HG03095 (cell line): ENCODE measurements around the gene RPS5.
A peak's percentile ranks its signal among the peaks of the same experiment; 100 is the strongest.

Experiments
- ATAC-seq: cut with Tn5 transposase; IDR thresholded peaks from one replicate; pipeline ENCODE4 v1.9.1; 2021; ENCODE audit warnings: moderate library complexity; ENCODE audit not compliant: unreplicated experiment

The RPS5 gene

GRCh38 chr19:58386576-58387337 is at the start of gene RPS5:
TSS of gene RPS5 (plus strand) at chr19:58387269. CDS start at chr19:58388138, 869 bp downstream.
- peak; percentile 75 for ATAC-seq

DNA sequence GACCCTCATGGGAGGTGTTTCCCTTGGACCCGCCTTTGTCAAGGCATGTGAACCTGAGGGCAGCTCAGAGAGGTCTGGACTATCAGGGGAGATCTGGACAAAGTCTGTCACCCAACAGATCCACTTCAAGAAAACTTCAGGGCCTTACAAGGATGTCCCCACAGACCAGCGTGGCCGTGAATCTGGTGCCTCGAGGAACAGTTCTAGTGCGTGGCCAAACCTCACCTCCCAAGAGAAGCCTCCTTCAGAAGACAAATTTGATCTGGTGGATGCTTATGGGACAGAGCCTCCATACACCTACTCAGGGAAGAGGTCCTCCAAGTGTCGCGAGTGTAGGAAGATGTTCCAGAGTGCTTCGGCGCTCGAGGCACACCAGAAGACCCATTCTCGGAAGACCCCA is 48.7 kb upstream of the RPS5 start:
- ATAC-seq = no peak

DNA sequence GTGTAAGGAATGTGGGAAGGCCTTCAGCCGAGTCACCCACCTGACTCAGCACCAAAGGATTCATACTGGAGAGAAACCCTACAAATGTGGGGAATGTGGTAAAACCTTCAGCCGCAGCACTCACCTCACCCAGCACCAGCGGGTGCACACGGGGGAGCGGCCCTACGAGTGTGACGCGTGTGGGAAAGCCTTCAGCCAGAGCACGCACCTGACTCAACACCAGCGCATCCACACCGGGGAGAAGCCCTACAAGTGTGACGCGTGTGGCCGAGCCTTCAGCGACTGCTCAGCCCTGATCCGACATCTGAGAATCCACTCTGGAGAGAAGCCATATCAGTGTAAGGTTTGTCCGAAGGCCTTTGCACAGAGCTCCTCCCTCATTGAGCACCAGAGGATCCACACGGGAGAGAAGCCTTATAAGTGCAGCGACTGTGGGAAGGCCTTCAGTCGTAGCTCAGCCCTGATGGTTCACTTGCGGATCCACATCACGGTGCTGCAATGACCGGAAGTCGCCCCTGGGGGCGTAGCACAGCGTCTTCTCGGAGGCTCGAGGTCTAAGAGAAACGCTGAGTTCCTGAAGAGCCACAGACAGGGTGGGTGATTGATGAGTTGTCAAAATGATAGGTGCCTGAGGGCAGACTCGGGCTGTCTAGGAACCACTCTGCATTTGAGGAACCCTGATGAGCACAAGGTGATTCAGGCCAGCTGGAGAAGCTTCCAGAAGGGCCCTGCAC is 48.1 kb upstream of the RPS5 start:
- no peak for ATAC-seq

DNA sequence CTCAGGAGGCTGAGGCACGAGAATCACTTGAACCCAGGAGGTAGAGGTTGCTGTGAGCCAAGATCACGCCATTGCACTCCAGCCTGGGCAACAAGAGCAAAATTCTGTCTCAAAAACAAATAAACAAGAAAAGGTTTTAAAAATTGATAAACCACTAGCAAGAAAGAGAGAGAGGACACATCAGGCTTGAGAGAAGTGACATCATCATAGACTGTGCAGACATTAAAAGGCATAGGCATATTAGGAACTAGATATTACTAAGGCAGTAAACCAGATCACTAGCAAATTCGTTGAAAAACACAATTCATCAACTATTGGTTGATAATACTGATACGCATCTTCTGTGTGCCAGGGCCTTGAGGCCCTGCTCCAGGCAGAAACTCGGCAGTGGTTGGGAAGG is 41.5 kb upstream of the RPS5 start:
- ATAC-seq = no peak

DNA sequence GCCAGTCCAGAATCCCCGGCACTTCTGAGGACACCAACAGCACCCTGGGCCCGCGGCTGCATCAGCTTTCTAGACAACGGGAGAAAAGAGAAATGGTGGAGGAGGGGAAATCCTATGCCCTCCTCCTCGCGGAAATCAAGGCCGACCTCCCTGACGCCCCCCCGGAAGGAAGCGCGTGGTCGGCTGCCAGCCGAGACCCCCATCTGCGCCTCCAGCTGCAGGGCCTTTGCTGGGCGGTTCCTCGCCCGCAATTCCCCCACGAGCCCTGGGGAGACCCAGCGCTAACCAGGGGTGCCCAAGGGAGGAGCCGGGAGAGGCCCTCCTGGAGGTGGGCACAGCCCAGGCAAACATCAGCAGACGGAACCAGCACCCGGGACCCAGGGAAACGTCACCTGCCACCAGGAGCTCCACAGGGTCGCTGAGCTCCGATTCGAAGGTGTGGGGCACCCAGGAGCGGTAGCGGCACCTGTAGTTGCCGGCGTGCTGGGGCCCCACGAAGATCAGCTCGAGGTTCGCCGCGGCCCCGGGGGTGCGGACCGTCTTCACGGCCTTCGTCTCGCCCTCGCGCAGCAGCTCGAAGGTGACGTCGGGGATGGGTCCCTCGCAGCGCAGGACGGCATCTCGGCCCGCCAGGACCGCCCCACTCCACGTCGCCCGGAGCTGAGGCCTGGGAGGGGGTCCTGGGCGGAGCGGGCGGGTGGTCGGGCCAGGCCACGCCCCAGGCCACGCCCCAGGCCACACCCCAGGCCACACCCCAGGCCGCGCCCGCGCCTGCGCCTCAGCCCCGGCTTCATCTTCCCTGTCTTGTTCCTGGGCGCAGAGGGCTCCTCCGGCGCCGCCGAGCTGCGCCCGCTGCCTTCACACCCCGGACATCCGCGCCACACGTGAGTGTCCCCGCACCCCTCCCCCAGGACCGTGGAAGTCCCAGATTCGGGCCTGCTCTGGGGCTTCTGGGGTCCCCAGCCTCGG is 39.8 kb upstream of the RPS5 start:
- peak; percentile 75 for ATAC-seq

- peak; percentile 7 for ATAC-seq
Measured at GRCh38 chr19:58348080-58348479, 39.0 kb upstream of the RPS5 start.

GRCh38 chr19:58349590-58349989 is 37.5 kb upstream of the RPS5 start:
- no peak for ATAC-seq

GRCh38 chr19:58350001-58350861 is 36.8 kb upstream of the RPS5 start:
- ATAC-seq = no peak

- no peak for ATAC-seq
Measured at GRCh38 chr19:58350871-58351557, 36.1 kb upstream of the RPS5 start.

GRCh38 chr19:58351558-58351878 is 35.6 kb upstream of the RPS5 start:
- no peak for ATAC-seq

GRCh38 chr19:58351990-58352755 is 34.9 kb upstream of the RPS5 start:
- ATAC-seq = no peak

DNA sequence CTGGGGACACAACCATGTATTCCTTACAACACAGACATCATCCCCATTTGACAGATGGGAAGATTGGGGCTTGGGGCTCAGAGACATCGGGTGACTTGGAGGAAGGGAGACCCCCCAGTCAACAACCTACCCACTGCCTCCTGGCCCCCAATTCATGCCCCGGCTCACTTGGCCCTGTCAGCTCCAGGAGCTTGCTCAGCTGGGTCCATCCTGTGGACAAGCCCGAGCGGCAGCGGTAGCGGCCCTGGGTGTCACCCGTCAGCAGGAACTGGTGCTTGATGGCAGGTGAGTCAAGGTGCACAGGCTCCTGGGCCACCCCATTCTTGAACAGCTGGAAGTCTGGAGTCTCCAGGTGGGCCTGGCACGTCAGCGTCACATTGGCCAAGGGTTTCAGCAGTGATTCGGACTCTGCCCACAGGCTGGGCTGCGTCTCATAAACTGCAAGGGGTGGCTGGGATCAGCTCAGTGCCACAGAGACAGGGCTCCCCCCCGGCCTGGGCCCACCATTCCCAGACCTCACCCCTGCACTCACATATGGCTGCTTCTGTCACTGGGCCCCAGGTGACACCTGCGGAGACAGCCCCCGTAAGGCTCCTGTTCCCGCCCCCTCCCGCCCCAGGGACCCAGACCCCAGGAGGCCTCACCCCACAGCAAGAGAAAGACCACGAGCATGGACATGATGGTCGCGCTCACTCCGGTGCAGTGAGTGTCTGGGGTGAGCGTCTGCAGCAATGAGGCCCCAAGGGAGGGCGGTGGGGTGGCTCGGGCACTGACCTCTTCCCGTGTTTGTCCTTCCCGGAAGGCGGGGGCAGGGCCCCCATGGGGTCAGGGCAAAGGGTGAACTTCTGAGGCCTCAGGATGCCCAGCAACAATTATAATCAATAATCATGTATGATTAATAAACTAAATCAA is 34.1 kb upstream of the RPS5 start, which contains the start of gene A1BG:
TSS of gene A1BG (minus strand) at position 733 of the 912 bp plus-strand sequence. CDS start at position 678, 55 bp downstream.
- ATAC-seq = no peak

DNA sequence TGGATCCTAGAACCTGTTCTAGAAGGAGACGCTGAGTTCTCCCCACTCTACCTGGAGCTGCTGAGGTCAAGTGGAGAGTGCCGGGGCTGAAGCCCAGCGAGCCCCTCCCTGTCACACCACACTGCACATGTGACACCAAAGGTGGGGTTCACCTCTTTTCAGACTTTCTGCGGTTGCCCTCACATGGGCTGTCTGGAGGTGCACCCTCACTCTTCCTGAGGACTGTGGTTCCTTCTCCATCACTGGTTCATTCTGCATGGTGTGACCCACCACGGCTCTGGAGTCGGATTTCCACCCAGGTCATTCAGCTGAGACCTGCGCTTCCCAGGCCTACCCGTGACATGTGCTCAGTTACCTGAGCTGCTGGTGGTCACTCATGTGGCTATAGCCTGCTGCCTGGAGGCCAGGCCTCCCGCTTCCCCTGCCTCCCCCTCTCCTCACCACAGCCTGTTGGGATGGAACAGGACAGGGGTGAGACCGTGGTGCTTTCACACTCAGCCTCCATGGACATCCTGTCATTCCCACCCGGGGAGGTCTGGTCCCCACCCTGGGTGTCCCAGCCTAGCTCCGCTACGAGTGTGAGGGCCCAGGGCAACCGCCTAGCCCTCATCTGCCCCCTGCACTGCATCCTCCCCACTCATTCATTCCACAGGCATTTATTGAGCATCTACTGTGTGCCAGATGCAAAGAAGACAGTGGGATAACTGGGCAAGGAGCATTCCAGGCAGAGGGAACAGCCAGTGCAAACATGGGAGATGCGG is 33.2 kb upstream of the RPS5 start:
- ATAC-seq = no peak

DNA sequence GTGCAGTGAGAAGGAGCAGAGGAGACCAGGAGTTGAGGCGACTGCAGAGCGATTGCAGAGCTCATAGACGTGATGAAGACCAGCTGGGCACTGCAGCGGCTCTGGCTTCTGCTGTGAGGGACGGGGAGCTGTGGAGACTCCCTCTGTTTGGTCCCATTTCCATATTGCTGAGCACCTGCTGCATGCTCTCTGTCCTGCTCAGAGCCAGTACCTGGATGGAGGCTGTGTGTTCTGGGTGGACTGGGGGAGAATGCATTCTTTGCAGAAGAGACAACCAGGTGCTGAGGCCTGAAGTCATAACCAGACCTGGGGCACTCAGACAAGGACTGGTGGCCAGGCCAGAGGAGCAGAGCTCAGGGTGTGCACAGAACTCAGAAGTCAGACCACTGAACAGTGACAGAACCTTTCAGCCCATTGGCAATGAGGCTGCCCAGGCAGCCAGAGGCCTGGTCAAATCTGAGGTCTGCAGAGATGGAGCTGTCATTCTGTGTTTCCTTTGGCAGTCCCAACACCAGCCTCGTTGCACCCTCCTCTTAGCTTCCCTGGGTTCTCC is 32.5 kb upstream of the RPS5 start:
- no peak for ATAC-seq

DNA sequence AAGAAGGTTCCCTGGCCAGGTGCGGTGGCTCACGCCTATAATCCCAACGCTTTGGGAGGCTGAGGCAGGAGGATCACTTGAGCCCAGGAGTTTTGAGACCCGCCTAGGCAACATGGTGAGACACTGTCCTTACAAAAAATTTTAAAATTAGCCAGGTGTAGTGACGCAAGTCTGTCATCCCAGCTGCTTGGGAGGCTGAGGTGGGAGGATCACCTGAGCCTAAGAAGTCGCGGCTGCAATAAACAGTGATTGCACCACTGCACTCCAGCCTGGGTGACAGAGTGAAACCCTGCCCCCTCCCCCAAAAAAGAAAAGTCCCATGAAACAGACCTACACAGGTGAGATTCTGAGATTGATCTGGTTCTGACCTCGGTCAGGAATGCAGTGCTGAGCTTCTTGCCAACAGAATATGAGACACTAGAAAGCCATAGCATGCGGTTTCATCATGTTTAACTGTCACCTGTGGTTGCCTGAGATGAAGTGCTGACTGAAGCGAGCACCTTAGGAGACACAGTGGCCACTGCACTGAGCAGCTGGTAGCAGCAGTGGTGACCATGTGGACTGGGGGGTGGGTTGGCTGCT is 31.8 kb upstream of the RPS5 start:
- no peak for ATAC-seq

GRCh38 chr19:58355908-58356765 is 30.9 kb upstream of the RPS5 start:
- no peak for ATAC-seq
